ENCODE data around the gene PTPDC1.

The PTPDC1 gene

GRCh38 chr9:94084314-94084713 is at the start of gene PTPDC1:
Gene PTPDC1, plus strand, starts transcription at chr9:94084464. Its CDS starts 67 bp downstream, at chr9:94084531.
- no peak for DNase-seq (ENCODE audit: low spot score)

GRCh38 chr9:94034511-94034910 is 49.8 kb upstream of the PTPDC1 start:
- DNase-seq (ENCODE audit: low spot score) = no peak

GRCh38 chr9:94039786-94040185 is 44.5 kb upstream of the PTPDC1 start:
- DNase-seq (ENCODE audit: low spot score) = no peak

GRCh38 chr9:94042516-94043360 is 41.5 kb upstream of the PTPDC1 start:
- DNase-seq (ENCODE audit: low spot score) = no peak

GRCh38 chr9:94054716-94055115 is 29.5 kb upstream of the PTPDC1 start:
- DNase-seq (ENCODE audit: low spot score) = no peak

GRCh38 chr9:94056442-94056974 is 27.8 kb upstream of the PTPDC1 start:
- DNase-seq (ENCODE audit: low spot score) = no peak

GRCh38 chr9:94057918-94058317 is 26.3 kb upstream of the PTPDC1 start:
- DNase-seq (ENCODE audit: low spot score) = no peak

- no peak for DNase-seq (ENCODE audit: low spot score)
Measured at GRCh38 chr9:94061864-94062263, 22.4 kb upstream of the PTPDC1 start.

- DNase-seq (ENCODE audit: low spot score) = peak; percentile 73
Measured at GRCh38 chr9:94065535-94065961, 18.7 kb upstream of the PTPDC1 start.

GRCh38 chr9:94068257-94068656 is 16.0 kb upstream of the PTPDC1 start:
- no peak for DNase-seq (ENCODE audit: low spot score)

- DNase-seq (ENCODE audit: low spot score) = no peak
Measured at GRCh38 chr9:94076557-94076956, 7.7 kb upstream of the PTPDC1 start.

GRCh38 chr9:94078086-94078485 is 6.2 kb upstream of the PTPDC1 start:
- no peak for DNase-seq (ENCODE audit: low spot score)

- no peak for DNase-seq (ENCODE audit: low spot score)
Measured at GRCh38 chr9:94079236-94079635, 5.0 kb upstream of the PTPDC1 start.

- DNase-seq (ENCODE audit: low spot score) = no peak
Measured at GRCh38 chr9:94080249-94080648, 4.0 kb upstream of the PTPDC1 start.

GRCh38 chr9:94081435-94081834 is 2.8 kb upstream of the PTPDC1 start:
- DNase-seq (ENCODE audit: low spot score) = no peak

GRCh38 chr9:94081864-94082463 is 2.3 kb upstream of the PTPDC1 start:
- DNase-seq (ENCODE audit: low spot score) = no peak

GRCh38 chr9:94082553-94082952 is 1.7 kb upstream of the PTPDC1 start:
- no peak for DNase-seq (ENCODE audit: low spot score)

- no peak for DNase-seq (ENCODE audit: low spot score)
Measured at GRCh38 chr9:94082956-94083355, 1.3 kb upstream of the PTPDC1 start.

- DNase-seq (ENCODE audit: low spot score) = no peak
Measured at GRCh38 chr9:94083384-94083783, 880 bp upstream of the PTPDC1 start.

GRCh38 chr9:94085062-94085639 is 887 bp downstream of the PTPDC1 start:
- DNase-seq (ENCODE audit: low spot score) = no peak

- no peak for DNase-seq (ENCODE audit: low spot score)
Measured at GRCh38 chr9:94086486-94087345, 2.5 kb downstream of the PTPDC1 start.
